Effector memory CD4-positive, alpha-beta T cell (primary cell): ENCODE measurements around the gene MSL3B.
"Not testable (repeated sequence)": the region's sequence is repeated elsewhere in the genome, so short reads cannot be mapped to it uniquely, and the experiment has no call there.

Experiments used
- DNase-seq, 3 donors: peaks; one replicate each; pipeline ENCODE4 v3.0.0-alpha.2; 2020
- H3K27ac ChIP-seq: 2 replicates; pipeline ENCODE4 v1.7.0; 2013; ENCODE audit warnings: mild to moderate bottlenecking, low read length, moderate library complexity; ENCODE audit not compliant: insufficient read depth, poor library complexity, severe bottlenecking
- H3K27me3 ChIP-seq: replicated peaks from 2 replicates; pipeline ENCODE4 v1.7.0; 2013; ENCODE audit warnings: mild to moderate bottlenecking, low read length; ENCODE audit not compliant: insufficient read depth, control insufficient read depth, poor library complexity, severe bottlenecking
- H3K36me3 ChIP-seq: 2 replicates; pipeline ENCODE4 v1.7.0; 2013; ENCODE audit warnings: mild to moderate bottlenecking, low read length, moderate library complexity; ENCODE audit not compliant: control insufficient read depth, insufficient read depth
- H3K4me1 ChIP-seq: 2 replicates; pipeline ENCODE4 v1.7.0; 2013; ENCODE audit warnings: low read length, mild to moderate bottlenecking; ENCODE audit not compliant: control insufficient read depth, insufficient read depth, poor library complexity, severe bottlenecking
- H3K4me3 ChIP-seq: 2 replicates; pipeline ENCODE4 v1.7.0; 2013; ENCODE audit warnings: low read length, low read depth, mild to moderate bottlenecking; ENCODE audit not compliant: insufficient read depth, poor library complexity, severe bottlenecking
- H3K9me3 ChIP-seq: 2 replicates; pipeline ENCODE4 v1.7.0; 2013; ENCODE audit warnings: mild to moderate bottlenecking, low read length, moderate library complexity; ENCODE audit not compliant: control insufficient read depth

Gene MSL3B

DNA sequence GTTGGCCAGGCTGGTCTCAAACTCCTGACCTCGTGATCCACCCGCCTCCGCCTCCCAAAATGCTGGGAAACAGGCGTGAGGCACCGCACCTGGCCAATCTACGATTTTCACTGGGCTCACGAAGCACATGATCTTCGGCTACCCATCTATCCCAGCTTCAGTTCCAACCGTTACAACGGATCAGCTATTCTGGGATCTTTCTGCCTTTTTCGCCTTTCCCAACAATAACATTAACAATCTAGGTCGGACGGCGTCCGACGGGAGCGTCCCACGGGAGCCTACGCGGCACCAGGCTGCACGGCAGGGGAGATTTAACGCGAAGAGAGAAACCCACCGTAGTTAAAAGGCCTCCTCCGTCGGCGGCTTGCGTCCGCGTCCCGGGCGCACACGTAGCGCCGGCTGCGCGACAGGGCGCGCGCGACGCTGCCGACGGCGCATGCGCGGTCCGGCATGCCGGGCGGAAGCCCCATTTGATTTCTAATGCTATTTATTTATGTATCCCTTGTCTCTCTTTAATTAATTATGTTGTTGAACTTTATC is at the start of gene MSL3B:
MSL3B (minus strand) TSS at position 394 of the 540 bp plus-strand sequence.
- Histone ChIP-seq H3K36me3 (no peaks in the 10 kb centered on the region), H3K27me3 (no peaks in the 10 kb centered on the region), H3K27ac (no peak within 1 kb of the TSS)

GRCh38 chr2:233917116-233917515 is 48.9 kb upstream of the MSL3B start, which contains the start of gene TRPM8:
Gene TRPM8 (plus strand): TSS chr2:233917373. CDS start chr2:233926538, 9,165 bp downstream.
- Histone ChIP-seq H3K4me1 (no peaks in the 10 kb centered on the region), H3K4me3 (no peak within 1 kb of the TSS), H3K27ac (no peak within 1 kb of the TSS), H3K36me3 (no peaks in the 10 kb centered on the region), H3K27me3 (no peaks in the 10 kb centered on the region), H3K9me3 (no peaks in the 10 kb centered on the region)
- no peak for DNase-seq

More for the DNA sequence above, at the start of gene MSL3B:
- Histone ChIP-seq H3K9me3 (no peaks in the 10 kb centered on the region), H3K4me3 (peak within 1 kb of the TSS; percentile 57), H3K4me1 (no peaks in the 10 kb centered on the region)
- peak in 2 of 3 donors; percentile 26 to 43 for DNase-seq

DNA sequence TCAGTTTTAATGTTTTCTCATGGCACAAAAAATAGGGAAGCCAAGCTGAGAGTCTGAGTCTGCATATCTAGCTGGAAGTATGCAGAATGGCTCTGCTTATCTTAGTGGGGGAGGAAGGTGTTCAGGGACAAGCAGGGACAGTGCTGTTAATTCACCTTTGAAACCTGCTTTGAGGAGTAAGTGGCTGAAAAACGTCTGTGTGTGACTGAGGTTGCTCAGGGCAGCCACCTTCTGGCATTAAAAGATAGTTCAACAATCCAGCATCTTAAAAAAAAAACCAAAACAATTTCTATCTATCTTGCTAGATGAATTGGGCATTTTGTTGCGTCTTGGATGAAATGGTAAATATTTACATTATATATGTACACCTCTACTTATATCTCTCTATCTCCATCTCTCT is 46.9 kb upstream of the MSL3B start:
- H3K9me3 ChIP-seq, result no peaks in the 10 kb centered on the region
- no peaks in the 10 kb centered on the region for H3K36me3 ChIP-seq
- H3K4me3 ChIP-seq, result no peak overlapping the region
- no peaks in the 10 kb centered on the region for H3K4me1 ChIP-seq
- H3K27me3 ChIP-seq, result no peaks in the 10 kb centered on the region
- H3K27ac ChIP-seq, result no peak overlapping the region
- DNase-seq, result no peak

DNA sequence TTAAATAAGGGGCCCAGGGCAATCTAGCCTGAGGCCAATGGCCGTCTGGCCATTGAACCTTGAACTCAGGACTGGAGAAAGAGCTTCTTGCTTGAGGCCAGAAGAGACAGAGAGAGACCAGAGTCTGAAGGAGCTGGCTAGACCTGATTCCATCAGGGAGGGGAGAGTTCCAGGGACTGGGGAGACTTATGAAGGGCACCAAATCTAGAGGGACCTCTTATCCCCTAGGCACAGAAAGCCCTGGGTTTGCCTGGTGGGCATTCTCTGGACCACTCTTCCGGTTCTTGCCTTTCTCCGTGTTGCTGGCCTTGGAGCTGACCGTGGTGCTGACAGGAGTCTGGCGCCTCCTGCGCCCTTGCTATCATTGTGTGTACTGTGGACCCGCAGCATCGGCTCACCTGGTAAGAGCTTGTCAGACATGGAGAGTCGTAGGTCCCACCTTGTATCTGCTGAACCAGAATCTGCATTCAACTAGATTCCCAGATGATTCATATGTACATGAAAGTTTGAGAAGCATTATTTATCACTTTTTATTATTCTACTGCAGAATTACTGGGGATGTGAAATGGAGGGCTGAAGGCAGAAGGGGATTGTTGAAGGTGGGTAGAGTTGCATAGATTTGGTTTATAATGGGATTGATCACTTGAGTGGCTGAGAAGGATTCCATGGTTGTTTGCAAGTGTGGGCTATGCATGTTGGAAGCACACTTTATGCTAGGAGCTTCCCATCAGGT is 44.7 kb upstream of the MSL3B start:
- DNase-seq, result no peak
- no peak overlapping the region for H3K27ac ChIP-seq
- no peaks in the 10 kb centered on the region for H3K27me3 ChIP-seq
- no peaks in the 10 kb centered on the region for H3K36me3 ChIP-seq
- H3K4me3 ChIP-seq, result no peak overlapping the region
- H3K9me3 ChIP-seq, result no peaks in the 10 kb centered on the region
- H3K4me1 ChIP-seq, result no peaks in the 10 kb centered on the region

DNA sequence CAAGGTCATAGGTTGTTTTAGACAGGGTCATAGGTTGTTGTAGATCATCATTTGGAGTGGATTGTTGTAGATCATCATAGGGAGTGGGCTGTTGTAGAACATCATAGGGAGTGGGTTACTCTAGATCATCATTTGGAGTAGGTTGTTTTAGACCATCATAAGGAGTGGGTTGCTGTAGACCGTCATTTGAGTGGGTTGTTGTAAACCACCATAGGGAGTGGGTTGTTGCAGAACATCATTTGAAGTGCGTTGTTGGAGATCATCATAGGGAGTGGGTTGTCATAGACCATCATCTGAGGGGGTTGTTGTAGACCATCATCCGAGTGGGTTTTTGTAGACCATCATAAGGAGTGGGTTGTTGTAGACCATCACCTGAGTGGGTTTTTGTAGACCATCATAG is 39.4 kb upstream of the MSL3B start:
- no peaks in the 10 kb centered on the region for H3K4me1 ChIP-seq
- H3K36me3 ChIP-seq, result no peaks in the 10 kb centered on the region
- H3K27me3 ChIP-seq, result no peaks in the 10 kb centered on the region
- no peaks in the 10 kb centered on the region for H3K9me3 ChIP-seq
- DNase-seq, result no peak
- no peak overlapping the region for H3K27ac ChIP-seq
- no peak overlapping the region for H3K4me3 ChIP-seq

DNA sequence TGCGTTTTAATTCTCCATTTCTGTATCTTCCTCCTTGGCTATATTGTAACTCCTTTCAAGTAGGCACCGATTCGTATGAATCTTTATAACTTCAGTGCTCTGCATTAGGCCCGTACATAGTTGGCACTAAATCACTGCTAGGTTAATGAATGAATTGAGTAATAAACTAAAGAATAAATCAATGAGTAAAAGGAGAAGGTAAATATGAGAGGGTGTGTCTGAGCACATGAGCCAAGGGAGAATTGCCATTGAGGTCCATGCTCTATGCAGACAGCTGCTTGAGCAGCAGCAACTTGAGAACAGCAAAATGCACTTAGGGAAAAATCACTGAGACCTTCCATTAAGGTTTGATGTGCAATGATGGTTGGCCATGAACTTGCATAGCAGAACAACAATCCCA is 37.8 kb upstream of the MSL3B start:
- Histone ChIP-seq H3K27me3 (no peaks in the 10 kb centered on the region), H3K27ac (no peak overlapping the region), H3K4me3 (no peak overlapping the region), H3K4me1 (no peaks in the 10 kb centered on the region), H3K9me3 (no peaks in the 10 kb centered on the region), H3K36me3 (no peaks in the 10 kb centered on the region)
- no peak for DNase-seq

- DNase-seq, result no peak
- Histone ChIP-seq H3K27ac (no peak overlapping the region), H3K9me3 (no peaks in the 10 kb centered on the region), H3K36me3 (no peaks in the 10 kb centered on the region), H3K4me3 (no peak overlapping the region), H3K27me3 (no peaks in the 10 kb centered on the region), H3K4me1 (peaks cover 5% of the 10 kb centered on the region)
Measured at GRCh38 chr2:233901884-233902283, 33.7 kb upstream of the MSL3B start.

DNA sequence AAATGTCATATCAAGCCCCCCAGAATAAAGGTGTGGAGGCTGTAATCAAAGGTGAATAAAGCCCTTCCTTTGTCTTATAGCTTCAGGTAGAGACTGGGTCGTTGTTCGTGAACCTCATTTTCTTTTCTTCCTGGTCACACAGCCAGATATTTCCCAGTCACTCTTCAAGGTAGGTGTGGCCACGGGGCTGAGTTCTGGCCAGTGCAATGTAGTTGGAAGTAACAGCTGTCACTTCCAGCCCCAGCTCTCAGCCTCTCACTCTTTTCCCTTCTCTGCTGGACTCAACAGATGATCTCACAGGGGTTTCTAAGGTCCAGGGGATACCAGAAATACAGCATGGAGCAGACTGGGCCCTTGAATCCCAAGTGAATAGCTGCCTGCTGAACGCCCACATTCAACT is 33.2 kb upstream of the MSL3B start:
- Histone ChIP-seq H3K27me3 (no peaks in the 10 kb centered on the region), H3K27ac (no peak overlapping the region), H3K4me3 (no peak overlapping the region), H3K36me3 (no peaks in the 10 kb centered on the region), H3K4me1 (peaks cover 5% of the 10 kb centered on the region), H3K9me3 (no peaks in the 10 kb centered on the region)
- DNase-seq, result no peak

DNA sequence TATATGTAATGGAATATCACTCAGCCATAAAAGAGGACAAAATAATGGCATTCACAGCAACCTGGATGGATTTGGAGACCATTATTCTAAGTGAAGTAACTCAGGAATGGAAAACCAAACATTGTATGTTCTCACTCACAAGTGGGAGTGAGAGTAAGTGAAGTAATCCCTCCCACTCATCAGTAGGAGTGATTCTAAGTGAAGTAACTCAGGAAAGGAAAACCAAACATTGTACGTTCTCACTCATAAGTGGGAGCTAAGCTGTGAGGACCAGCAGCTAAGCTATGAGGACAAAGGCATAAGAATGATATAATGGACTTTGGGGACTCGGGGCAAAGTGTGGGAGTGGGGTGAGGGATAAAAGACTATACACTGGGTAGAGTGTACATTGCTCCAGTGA is 28.1 kb upstream of the MSL3B start:
- not testable (repeated sequence) for H3K4me3 ChIP-seq, H3K27ac ChIP-seq, H3K9me3 ChIP-seq, DNase-seq, H3K27me3 ChIP-seq, H3K4me1 ChIP-seq, H3K36me3 ChIP-seq

- no peak overlapping the region for H3K4me3 ChIP-seq
- H3K27ac ChIP-seq, result no peak overlapping the region
- H3K36me3 ChIP-seq, result no peaks in the 10 kb centered on the region
- H3K27me3 ChIP-seq, result peaks cover 10% of the 10 kb centered on the region
- H3K9me3 ChIP-seq, result no peaks in the 10 kb centered on the region
- no peaks in the 10 kb centered on the region for H3K4me1 ChIP-seq
- DNase-seq, result no peak
Measured at GRCh38 chr2:233892793-233893192, 24.6 kb upstream of the MSL3B start.
